Endothelial cell of umbilical vein (primary cell): ENCODE measurements around the gene ABCD1. TPM values are rescaled to one million over a fixed set of nuclear protein-coding genes. Genes with fewer than 3 reads are reported as not detected.

Experiments
- BruUV-seq: library from RNA; stranded (reverse); fragments of 400-500 nt; replicated peaks from 2 replicates; lab custom pipeline; 2021; lab: Mats Ljungman, UMichigan
- CTCF ChIA-PET: fragments of 300-600, 350-600 bp; sonication (Branson Sonifier 250); formaldehyde crosslinking; loops from one replicate; lab custom pipeline; 2021; ENCODE audit warnings: antibody characterized with exemption, inconsistent platforms; lab: Charles Lee
- POLR2A ChIA-PET: fragments of 300-600, 350-600 bp; sonication (Branson Sonifier 250); formaldehyde crosslinking; loops from one replicate; lab custom pipeline; 2021; ENCODE audit warnings: antibody characterized with exemption, inconsistent platforms; lab: Charles Lee
- DNase-seq: peaks from one replicate; pipeline ENCODE4 v3.0.0-alpha.2; 2011; ENCODE audit warnings: low read depth, low spot score
- FAIRE-seq: peaks from 2 replicates; lab custom pipeline; 2011; peaks lifted over from hg19 to GRCh38; lab: Jason Lieb, UNC
- H2AFZ ChIP-seq: 2 replicates; pipeline ENCODE4 v1.6.0; 2012; ENCODE audit warnings: low read depth, low read length, control low read depth, inconsistent platforms
- H3K27ac ChIP-seq: 2 replicates; pipeline ENCODE4 v1.5.1; 2011; ENCODE audit warnings: low read depth, mild to moderate bottlenecking, control low read depth, low read length, moderate library complexity; ENCODE audit not compliant: insufficient read depth
- H3K27me3 ChIP-seq, 2 experiments: 2 replicates each; pipeline versions ENCODE4 v1.6.0 to v1.6.1; 2011; ENCODE audit warnings: low read length in 2 of 2, mixed read lengths in 1 of 2; ENCODE audit not compliant: control insufficient read depth in 2 of 2, insufficient read depth in 2 of 2
- H3K36me3 ChIP-seq, 2 experiments: 2 replicates in 1 of 2; 3 replicates in 1 of 2; pipeline ENCODE4 v1.5.1; 2011; ENCODE audit warnings: low read length in 2 of 2, mild to moderate bottlenecking in 1 of 2, moderate library complexity in 1 of 2; ENCODE audit not compliant: control insufficient read depth in 2 of 2, insufficient read depth in 2 of 2; ENCODE audit errors: extremely low read depth in 1 of 2
- H3K4me1 ChIP-seq: 3 replicates; pipeline ENCODE4 v1.5.1; 2011; ENCODE audit warnings: mild to moderate bottlenecking, low read length; ENCODE audit not compliant: control insufficient read depth, insufficient read depth; ENCODE audit errors: extremely low read depth
- H3K4me2 ChIP-seq: 2 replicates; pipeline ENCODE4 v1.6.1; 2011; ENCODE audit warnings: low read length, control low read depth, mixed read lengths; ENCODE audit not compliant: insufficient read depth
- H3K4me3 ChIP-seq, 3 experiments: fragments of 200-600 bp in 1 of 3; sonication (generic), shearing (Covaris generic) in 1 of 3; replicated peaks in 1 of 3; 2 replicates each; pipeline ENCODE4 v1.5.1; 2011 to 2016; ENCODE audit warnings: control low read depth in 3 of 3, low read length in 3 of 3, mild to moderate bottlenecking in 2 of 3, inconsistent platforms in 1 of 3, low read depth in 1 of 3, moderate library complexity in 1 of 3; ENCODE audit not compliant: insufficient read depth in 1 of 3
- H3K79me2 ChIP-seq: 2 replicates; pipeline ENCODE4 v1.6.0; 2012; ENCODE audit warnings: low read length, inconsistent platforms; ENCODE audit not compliant: control insufficient read depth, insufficient read depth
- H3K9ac ChIP-seq: replicated peaks from 2 replicates; pipeline ENCODE3; 2011; ENCODE audit warnings: low read length, control low read depth; ENCODE audit not compliant: insufficient read depth; ENCODE audit errors: extremely low read depth
- H3K9me1 ChIP-seq: replicated peaks from 3 replicates; pipeline ENCODE4 v1.6.0; 2011; ENCODE audit warnings: mild to moderate bottlenecking, low read length; ENCODE audit not compliant: control insufficient read depth, insufficient read depth; ENCODE audit errors: extremely low read depth
- H3K9me3 ChIP-seq: replicated peaks from 2 replicates; pipeline ENCODE4 v1.5.1; 2012; ENCODE audit warnings: low read length, inconsistent platforms; ENCODE audit not compliant: control insufficient read depth, insufficient read depth
- H4K20me1 ChIP-seq: replicated peaks from 2 replicates; pipeline ENCODE3; 2011; ENCODE audit warnings: mild to moderate bottlenecking, low read length; ENCODE audit not compliant: control insufficient read depth, insufficient read depth; ENCODE audit errors: extremely low read depth
- EZH2 ChIP-seq: IDR thresholded peaks from 2 replicates; pipeline ENCODE4 v1.6.1; 2012; ENCODE audit warnings: borderline replicate concordance, low read depth, mild to moderate bottlenecking, moderate library complexity, low read length, inconsistent platforms; ENCODE audit not compliant: severe bottlenecking
- FOS ChIP-seq: IDR thresholded peaks from 2 replicates; pipeline ENCODE4 v1.6.1; 2011; ENCODE audit warnings: mild to moderate bottlenecking, low read length, moderate library complexity, borderline replicate concordance; ENCODE audit not compliant: insufficient read depth
- GATA2 ChIP-seq: IDR thresholded peaks from 2 replicates; pipeline ENCODE4 v1.7.0; 2011; ENCODE audit warnings: low read depth, mild to moderate bottlenecking, moderate library complexity, mixed read lengths, low read length; ENCODE audit not compliant: insufficient read length, insufficient read depth
- MYC ChIP-seq: IDR thresholded peaks from one replicate; pipeline ENCODE4 v1.6.1; 2011; ENCODE audit warnings: mild to moderate bottlenecking, low read depth, low read length
- POLR2A ChIP-seq: IDR thresholded peaks from 2 replicates; pipeline ENCODE4 v1.6.1; 2012; ENCODE audit warnings: low read depth, mild to moderate bottlenecking, control low read depth, low read length
- POLR2AphosphoS5 ChIP-seq: IDR thresholded peaks from 2 replicates; pipeline ENCODE4 v1.6.1; 2012; ENCODE audit warnings: low read depth, mild to moderate bottlenecking, control low read depth, low read length, moderate library complexity; ENCODE audit not compliant: insufficient read depth
- dilution Hi-C: fragments of 300-500 bp; cut with MboI; formaldehyde crosslinking; loops from one replicate; pipeline ENCODE4 v1.15.0; 2019; ENCODE audit warnings: low sequenced_read_pairs; ENCODE audit not compliant: extremely low pct_ligation_motif_present
- intact Hi-C: fragments of 100-400 bp; cut with micrococcal nuclease; formaldehyde crosslinking; loops from one replicate; pipeline ENCODE4 v1.10.0; 2022
- polyA plus RNA-seq, 4 experiments: library from polyadenylated mRNA; depleted of rRNA in 3 of 4; stranded (reverse) in 3 of 4; unstranded in 1 of 4; fragments of >200 nt; gene quantifications; 2 replicates each; pipeline versions ENCODE4 v1.2.1 to v1.2.3, GENCODE V29; 2011 to 2012; ENCODE audit warnings: missing spikeins in 1 of 4
- total RNA-seq: library from RNA; stranded (reverse); gene quantifications from 2 replicates; pipeline ENCODE4 v1.2.3, GENCODE V29; 2021
- TF ChIP-seq, protein P1 (sequence below), 2 donors: IDR thresholded peaks; 1 replicate in 1 of 2; 2 replicates in 1 of 2; pipeline ENCODE4 v1.5.1; 2011; ENCODE audit warnings: low read length in 2 of 2, mild to moderate bottlenecking in 2 of 2, moderate library complexity in 2 of 2, control low read depth in 1 of 2, inconsistent platforms in 1 of 2, low read depth in 1 of 2; ENCODE audit not compliant: insufficient read depth in 1 of 2; ENCODE audit errors: extremely low read depth in 1 of 2
- TF ChIP-seq, protein P2 (sequence below): IDR thresholded peaks from 2 replicates; pipeline ENCODE4 v1.6.1; 2011; ENCODE audit not compliant: insufficient read depth, insufficient read length

The ABCD1 gene
- total and polyA plus RNA-seq, 2 donors (not counting 3 experiments of a cell fraction or from before 2014, with no cell fraction given) = 9.1 to 12.9 TPM

DNA sequence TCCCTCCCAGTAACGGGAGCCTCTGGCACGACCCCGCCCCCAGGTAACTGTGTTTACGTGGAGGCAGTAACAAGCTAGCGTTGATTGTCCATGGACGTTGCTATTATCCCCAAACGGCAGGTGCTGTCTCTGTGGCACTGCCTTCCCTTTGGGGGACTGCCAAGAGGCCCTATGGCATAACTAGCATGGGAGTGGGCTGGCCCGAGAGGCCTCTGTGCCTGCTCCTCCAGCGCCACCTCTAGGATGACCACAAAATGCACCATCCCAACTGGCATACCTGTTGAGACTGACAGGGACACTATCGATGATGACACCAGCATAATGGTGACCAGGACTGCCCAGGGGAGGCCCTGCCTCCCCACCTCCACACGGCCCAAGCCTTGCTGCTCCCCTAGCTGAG lies 57.7 kb downstream of the ABCD1 start:
- intact Hi-C loops = no loop called here
- H3K36me3 ChIP-seq = peaks cover 0 to 8% of the 10 kb centered on the region in 2 experiments
- no peak for FAIRE-seq
- no TSS peak for BruUV-seq
- H2AFZ ChIP-seq = no peak overlapping the region
- H3K27ac ChIP-seq = no peak overlapping the region
- no peak overlapping the region for H3K9ac ChIP-seq
- no peak for DNase-seq
- ChIA-PET CTCF (interaction anchor here (1.0 to 1.2 kb wide), 2 partner anchors 11 to 95 kb away, joined by 3 read pairs; partner anchors contain the start of gene SLC6A8), POLR2A (no interaction called here)
- no peaks in the 10 kb centered on the region for H4K20me1 ChIP-seq
- dilution Hi-C loops = no loop called here
- TF ChIP-seq POLR2A (no peak), EZH2 (no peak), POLR2AphosphoS5 (no peak), GATA2 (no peak), FOS (no peak), MYC (no peak)
- TF ChIP-seq, protein P1, sequence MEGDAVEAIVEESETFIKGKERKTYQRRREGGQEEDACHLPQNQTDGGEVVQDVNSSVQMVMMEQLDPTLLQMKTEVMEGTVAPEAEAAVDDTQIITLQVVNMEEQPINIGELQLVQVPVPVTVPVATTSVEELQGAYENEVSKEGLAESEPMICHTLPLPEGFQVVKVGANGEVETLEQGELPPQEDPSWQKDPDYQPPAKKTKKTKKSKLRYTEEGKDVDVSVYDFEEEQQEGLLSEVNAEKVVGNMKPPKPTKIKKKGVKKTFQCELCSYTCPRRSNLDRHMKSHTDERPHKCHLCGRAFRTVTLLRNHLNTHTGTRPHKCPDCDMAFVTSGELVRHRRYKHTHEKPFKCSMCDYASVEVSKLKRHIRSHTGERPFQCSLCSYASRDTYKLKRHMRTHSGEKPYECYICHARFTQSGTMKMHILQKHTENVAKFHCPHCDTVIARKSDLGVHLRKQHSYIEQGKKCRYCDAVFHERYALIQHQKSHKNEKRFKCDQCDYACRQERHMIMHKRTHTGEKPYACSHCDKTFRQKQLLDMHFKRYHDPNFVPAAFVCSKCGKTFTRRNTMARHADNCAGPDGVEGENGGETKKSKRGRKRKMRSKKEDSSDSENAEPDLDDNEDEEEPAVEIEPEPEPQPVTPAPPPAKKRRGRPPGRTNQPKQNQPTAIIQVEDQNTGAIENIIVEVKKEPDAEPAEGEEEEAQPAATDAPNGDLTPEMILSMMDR (IDR thresholded peaks at IDR 0.05; ENCODE audit: extremely low read depth in 1 of 2, insufficient read depth in 1 of 2, low read depth in 1 of 2, low read length in 2 of 2) = peak in 1 of 2 donors; percentile 2
- TF ChIP-seq, protein P2, sequence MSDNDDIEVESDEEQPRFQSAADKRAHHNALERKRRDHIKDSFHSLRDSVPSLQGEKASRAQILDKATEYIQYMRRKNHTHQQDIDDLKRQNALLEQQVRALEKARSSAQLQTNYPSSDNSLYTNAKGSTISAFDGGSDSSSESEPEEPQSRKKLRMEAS = no peak
- H3K79me2 ChIP-seq = no peaks in the 10 kb centered on the region
- no peaks in the 10 kb centered on the region for H3K9me3 ChIP-seq
- no peak overlapping the region for H3K4me3 ChIP-seq
- H3K9me1 ChIP-seq = no peaks in the 10 kb centered on the region
- H3K27me3 ChIP-seq = no peaks in the 10 kb centered on the region
- H3K4me1 ChIP-seq = no peaks in the 10 kb centered on the region
- H3K4me2 ChIP-seq = no peak overlapping the region
